Activated CD8-positive, alpha-beta memory T cell treated with anti-CD3 and anti-CD28 coated beads, Interleukin-2, amount 10 ng/mL, durations not matched to agents 7 days and 5 days (primary cell): Measurements from ENCODE around the gene CCDC170. TPM values are rescaled to one million over a fixed set of nuclear protein-coding genes. Genes with fewer than 3 reads are reported as not detected.
"Not testable (repeated sequence)": the region's sequence is repeated elsewhere in the genome, so short reads cannot be mapped to it uniquely, and the experiment has no call there.

Experiments
- ATAC-seq: fragments of 150-1000 bp; cut with Tn5 transposase; one replicate; pipeline ENCODE4 v1.10.0; 2021; ENCODE audit warnings: moderate library complexity
- CTCF ChIA-PET: fragments of 350-600 bp; sonication (Branson Sonifier 250); formaldehyde crosslinking; loops from one replicate; lab custom pipeline; 2021; ENCODE audit warnings: antibody characterized with exemption; lab: Charles Lee
- DNase-seq: peaks from one replicate; pipeline ENCODE4 v3.0.0-alpha.2; 2020
- H3K27ac Mint-ChIP-seq: one replicate; pipeline ENCODE4 v1.8.0; 2021; ENCODE audit warnings: mild to moderate bottlenecking, mixed read lengths
- H3K27me3 Mint-ChIP-seq: one replicate; pipeline ENCODE4 v1.8.0; 2021; ENCODE audit warnings: mixed read lengths
- H3K36me3 Mint-ChIP-seq: one replicate; pipeline ENCODE4 v1.8.0; 2021; ENCODE audit warnings: mild to moderate bottlenecking, mixed read lengths
- H3K4me1 Mint-ChIP-seq: one replicate; pipeline ENCODE4 v1.8.0; 2021; ENCODE audit warnings: mixed read lengths
- H3K4me3 Mint-ChIP-seq: one replicate; pipeline ENCODE4 v1.8.0; 2021; ENCODE audit warnings: mild to moderate bottlenecking, moderate library complexity, mixed read lengths
- H3K9me3 Mint-ChIP-seq: one replicate; pipeline ENCODE4 v1.8.0; 2022; ENCODE audit warnings: low read depth, mixed read lengths
- total RNA-seq, 2 experiments: library from RNA; stranded (reverse); gene quantifications; one replicate each; pipeline ENCODE4 v1.2.3, GENCODE V29; 2021

Gene CCDC170
- total RNA-seq, 2 experiments from 2014 or later, result not detected

DNA sequence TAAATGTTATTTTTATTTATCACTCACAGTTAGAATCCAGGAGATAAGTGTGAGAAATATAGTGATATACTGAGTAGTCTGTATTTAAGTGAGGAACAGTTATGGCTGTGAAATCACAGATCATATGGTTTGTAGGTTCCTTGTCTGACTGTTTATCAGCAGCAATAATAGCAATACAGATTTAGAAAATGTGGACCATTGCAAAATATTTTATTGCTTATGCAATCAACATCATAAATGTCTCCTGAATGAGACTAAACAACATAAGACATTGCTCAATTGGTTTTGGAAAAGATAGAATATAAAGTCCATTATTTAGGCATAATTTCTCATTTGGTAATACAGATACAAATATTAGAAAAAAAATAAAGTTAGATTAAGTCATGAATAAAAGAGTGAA is 43.7 kb downstream of the CCDC170 start:
- Mint-ChIP-seq H3K4me3 (no peak overlapping the region), H3K27ac (no peak overlapping the region), H3K36me3 (no peaks in the 10 kb centered on the region), H3K9me3 (peaks cover 4% of the 10 kb centered on the region), H3K4me1 (no peaks in the 10 kb centered on the region), H3K27me3 (peaks cover 11% of the 10 kb centered on the region)
- CTCF ChIA-PET, result no interaction called here
- DNase-seq (no peak), ATAC-seq (no peak)

DNA sequence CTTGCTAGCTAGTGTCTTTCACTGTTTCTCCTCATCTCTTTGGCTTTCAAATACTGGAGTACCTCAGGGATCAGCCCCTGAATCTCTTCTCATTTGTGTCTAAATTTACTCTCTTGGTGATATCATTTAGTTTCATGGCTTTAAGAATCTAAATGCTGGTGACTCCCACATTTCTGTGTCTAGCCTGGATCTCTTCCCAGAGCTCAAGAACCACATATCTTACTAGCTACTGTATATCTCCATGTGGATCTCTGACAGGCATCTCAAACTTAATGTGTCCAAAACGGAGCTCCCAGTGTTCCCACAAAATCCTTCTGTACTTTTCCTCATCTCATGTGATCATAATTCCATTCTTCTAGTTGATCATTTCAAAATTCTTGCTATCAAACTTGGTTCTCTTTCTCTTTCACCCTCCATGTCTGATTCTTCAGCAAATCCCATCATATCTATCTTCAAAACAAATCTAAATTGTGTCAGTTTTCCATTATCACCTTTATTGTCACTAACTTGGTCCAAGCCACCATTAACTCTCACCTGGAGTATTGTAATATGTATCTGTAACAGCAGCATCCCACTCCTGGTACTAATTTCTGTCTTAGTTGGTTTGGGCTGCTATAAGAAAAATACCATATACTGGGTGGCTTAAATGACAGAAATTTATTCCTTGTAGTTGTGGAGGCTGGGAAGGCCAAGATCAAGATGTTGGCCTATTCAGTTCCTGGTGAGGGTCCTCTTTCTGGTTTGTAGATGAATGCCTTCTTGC is 45.9 kb downstream of the CCDC170 start:
- H3K9me3 Mint-ChIP-seq, result peaks cover 4% of the 10 kb centered on the region
- DNase-seq, result no peak
- CTCF ChIA-PET, result no interaction called here
- H3K4me3 Mint-ChIP-seq, result no peak overlapping the region
- H3K4me1 Mint-ChIP-seq, result no peaks in the 10 kb centered on the region
- peaks cover 8% of the 10 kb centered on the region for H3K27me3 Mint-ChIP-seq
- no peaks in the 10 kb centered on the region for H3K36me3 Mint-ChIP-seq
- ATAC-seq, result no peak
- H3K27ac Mint-ChIP-seq, result no peak overlapping the region

DNA sequence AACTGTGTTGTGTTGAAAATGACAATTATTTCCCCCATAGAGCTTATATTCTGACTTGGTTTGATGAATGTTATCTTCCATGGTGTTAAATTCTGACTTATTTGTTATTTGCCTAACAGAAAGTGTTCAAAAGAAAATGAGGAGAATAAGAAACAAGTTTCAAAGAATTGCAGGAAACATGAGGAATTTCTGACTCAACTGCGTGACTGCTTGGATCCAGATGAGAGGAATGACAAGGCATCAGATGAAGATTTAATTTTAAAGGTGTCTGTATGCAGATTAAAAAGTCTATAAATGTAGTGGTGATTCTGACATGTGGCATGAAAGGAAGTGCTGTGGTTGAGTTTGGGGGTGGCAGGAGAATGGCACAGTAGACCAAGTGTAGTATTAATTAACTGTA is 50.6 kb downstream of the CCDC170 start:
- CTCF ChIA-PET, result no interaction called here
- H3K4me1 Mint-ChIP-seq, result no peaks in the 10 kb centered on the region
- no peaks in the 10 kb centered on the region for H3K27me3 Mint-ChIP-seq
- H3K27ac Mint-ChIP-seq, result no peak overlapping the region
- ATAC-seq (no peak), DNase-seq (no peak)
- H3K36me3 Mint-ChIP-seq, result no peaks in the 10 kb centered on the region
- H3K9me3 Mint-ChIP-seq, result peaks cover 4% of the 10 kb centered on the region
- no peak overlapping the region for H3K4me3 Mint-ChIP-seq

DNA sequence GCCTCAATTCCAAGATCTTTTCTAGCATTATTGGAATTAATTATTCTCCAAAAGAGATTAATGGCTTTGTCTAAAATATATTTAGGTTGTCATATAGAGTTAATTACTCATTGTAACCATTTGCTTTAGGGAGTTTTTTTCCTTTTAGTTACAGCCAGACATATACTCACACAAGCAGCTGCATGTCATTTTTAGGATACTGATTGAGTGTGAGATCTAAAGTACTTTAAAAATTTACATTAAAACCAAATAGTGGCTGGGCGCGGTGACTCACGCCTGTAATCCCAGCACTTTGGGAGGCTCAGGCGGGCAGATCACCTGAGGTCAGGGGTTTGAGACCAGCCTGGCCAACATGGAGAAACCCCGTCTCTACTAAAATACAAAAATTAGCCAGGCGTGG is 51.1 kb downstream of the CCDC170 start:
- H3K27ac Mint-ChIP-seq, H3K9me3 Mint-ChIP-seq, H3K4me1 Mint-ChIP-seq, CTCF ChIA-PET, H3K27me3 Mint-ChIP-seq, DNase-seq, ATAC-seq, H3K4me3 Mint-ChIP-seq, H3K36me3 Mint-ChIP-seq: not testable (repeated sequence)

DNA sequence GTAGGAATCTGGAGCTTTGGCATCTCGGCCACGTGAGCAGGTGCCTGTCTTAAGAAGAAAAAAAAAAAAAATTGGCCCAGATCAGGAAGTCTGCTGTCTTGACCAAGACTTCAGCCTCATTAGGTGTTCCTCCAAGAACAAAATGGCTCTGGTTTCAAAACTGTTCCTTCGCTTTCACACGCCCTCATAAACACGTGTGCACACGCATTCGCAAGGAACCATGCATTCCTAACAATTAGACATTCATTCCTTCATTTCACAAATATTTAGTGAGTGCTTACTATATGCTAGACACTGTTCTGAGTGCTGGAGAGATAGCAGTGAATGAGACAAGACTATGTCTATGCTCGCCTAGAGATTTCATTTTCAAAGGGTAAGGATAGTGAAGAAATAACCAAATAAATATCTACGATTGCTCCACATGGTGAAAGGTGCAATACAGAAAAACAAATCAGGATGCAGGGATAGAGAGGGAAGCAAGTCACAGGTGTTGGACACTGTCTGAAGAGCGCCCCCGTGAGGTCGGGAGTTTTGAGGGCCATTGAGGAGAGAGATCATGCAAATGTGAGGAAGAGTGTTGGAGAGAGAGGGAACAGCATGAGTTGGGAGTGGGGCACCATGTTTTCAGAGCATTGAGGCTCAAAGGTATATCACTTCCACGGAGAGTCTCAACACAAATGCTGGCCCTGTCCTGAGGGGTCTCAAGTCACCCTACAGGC is 53.3 kb downstream of the CCDC170 start:
- H3K9me3 Mint-ChIP-seq, result no peaks in the 10 kb centered on the region
- H3K27ac Mint-ChIP-seq, result no peak overlapping the region
- ATAC-seq (no peak), DNase-seq (no peak)
- CTCF ChIA-PET, result no interaction called here
- H3K27me3 Mint-ChIP-seq, result no peaks in the 10 kb centered on the region
- peaks cover 7% of the 10 kb centered on the region for H3K4me1 Mint-ChIP-seq
- H3K4me3 Mint-ChIP-seq, result no peak overlapping the region
- no peaks in the 10 kb centered on the region for H3K36me3 Mint-ChIP-seq

DNA sequence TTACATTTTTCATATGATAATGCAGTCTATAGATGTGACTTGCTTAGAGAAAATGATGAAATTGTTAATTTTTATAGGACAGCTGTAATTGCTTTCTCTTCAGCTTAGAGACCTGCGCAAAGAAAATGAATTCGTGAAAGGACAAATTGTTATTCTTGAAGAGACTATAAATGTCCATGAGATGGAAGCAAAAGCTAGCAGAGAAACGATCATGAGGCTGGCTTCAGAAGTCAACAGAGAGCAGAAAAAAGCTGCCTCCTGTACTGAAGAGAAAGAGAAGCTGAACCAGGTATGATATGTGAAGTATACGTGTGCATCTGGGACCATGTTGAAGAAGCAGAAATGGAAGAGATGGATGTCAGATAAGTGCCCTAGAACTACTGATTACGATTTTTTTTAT is 54.4 kb downstream of the CCDC170 start:
- CTCF ChIA-PET, result no interaction called here
- Mint-ChIP-seq H3K27me3 (no peaks in the 10 kb centered on the region), H3K4me1 (peaks cover 7% of the 10 kb centered on the region), H3K9me3 (no peaks in the 10 kb centered on the region), H3K27ac (no peak overlapping the region), H3K4me3 (no peak overlapping the region), H3K36me3 (no peaks in the 10 kb centered on the region)
- DNase-seq (no peak), ATAC-seq (no peak)

DNA sequence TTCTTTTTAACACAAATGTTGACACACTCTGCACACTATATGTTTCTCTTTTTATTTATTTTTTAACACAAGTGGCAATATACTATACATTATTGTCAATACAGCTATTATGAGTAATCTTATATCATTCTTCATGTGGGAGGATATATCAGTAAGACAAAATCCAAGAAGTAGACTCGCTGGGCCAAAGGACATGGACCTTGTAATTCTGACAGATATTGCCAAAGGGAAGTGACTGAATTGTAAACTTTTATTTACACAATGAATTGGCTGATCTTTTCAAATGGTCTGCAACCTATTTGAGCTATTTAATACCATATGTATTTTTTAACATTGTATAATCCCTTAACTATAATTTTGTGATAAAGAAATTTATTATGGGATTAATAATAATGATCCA is 56.0 kb downstream of the CCDC170 start:
- CTCF ChIA-PET, result no interaction called here
- Mint-ChIP-seq H3K27me3 (no peaks in the 10 kb centered on the region), H3K9me3 (no peaks in the 10 kb centered on the region), H3K36me3 (no peaks in the 10 kb centered on the region), H3K4me1 (peaks cover 7% of the 10 kb centered on the region), H3K4me3 (no peak overlapping the region), H3K27ac (no peak overlapping the region)
- DNase-seq (no peak), ATAC-seq (no peak)

DNA sequence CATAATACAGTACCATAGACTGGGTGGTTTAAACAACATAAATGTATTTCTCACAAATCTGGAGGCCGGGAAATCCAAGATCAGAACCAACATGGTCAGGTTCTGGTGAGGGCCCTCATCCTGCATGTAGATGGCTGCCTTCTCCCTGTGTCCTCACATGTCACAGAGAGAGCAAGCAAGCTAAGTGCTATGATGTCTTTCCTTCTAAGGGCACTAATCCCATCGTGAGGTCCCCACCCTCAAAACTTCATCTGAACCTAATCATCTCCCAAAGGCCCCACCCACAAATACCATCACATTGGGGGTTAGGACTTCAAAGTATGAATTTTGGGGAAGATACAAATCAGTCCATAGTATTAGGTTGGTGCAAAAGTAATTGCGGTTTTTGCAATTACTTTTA is 56.8 kb downstream of the CCDC170 start:
- DNase-seq (no peak), ATAC-seq (no peak)
- Mint-ChIP-seq H3K9me3 (no peaks in the 10 kb centered on the region), H3K27ac (no peak overlapping the region), H3K27me3 (no peaks in the 10 kb centered on the region), H3K36me3 (no peaks in the 10 kb centered on the region), H3K4me1 (peaks cover 7% of the 10 kb centered on the region), H3K4me3 (no peak overlapping the region)
- CTCF ChIA-PET, result no interaction called here

DNA sequence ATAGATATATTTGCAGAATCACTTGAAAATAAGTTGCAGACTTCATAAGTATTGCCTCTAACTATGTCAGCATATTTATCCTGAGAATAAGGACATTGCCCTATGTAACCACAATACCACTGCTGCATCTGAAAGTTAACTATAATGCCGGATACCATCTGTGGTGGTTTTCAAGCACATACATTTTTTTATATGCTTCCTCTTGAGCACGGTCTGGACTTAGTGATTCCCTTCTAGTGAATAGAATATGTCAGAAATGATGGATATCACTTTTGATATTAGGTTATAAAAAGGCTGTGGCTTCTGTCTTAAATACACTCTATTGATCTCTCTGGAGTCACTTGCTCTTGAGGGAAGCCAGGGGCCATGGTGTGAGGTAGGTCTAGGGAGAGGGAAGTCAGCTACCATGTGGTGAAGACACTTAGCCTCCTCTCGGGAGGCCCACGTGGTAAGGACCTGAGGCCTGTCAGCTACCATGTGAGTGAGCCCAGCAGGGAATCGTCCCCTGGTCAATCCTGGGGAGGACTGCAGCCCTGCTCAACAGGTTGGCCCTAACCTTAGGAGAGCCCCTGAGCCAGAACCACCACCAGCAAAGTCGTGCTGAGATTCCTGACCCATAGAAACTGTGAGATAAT is 57.5 kb downstream of the CCDC170 start:
- Mint-ChIP-seq H3K27me3 (no peaks in the 10 kb centered on the region), H3K27ac (no peak overlapping the region), H3K9me3 (no peaks in the 10 kb centered on the region), H3K4me3 (no peak overlapping the region), H3K36me3 (no peaks in the 10 kb centered on the region), H3K4me1 (peaks cover 7% of the 10 kb centered on the region)
- ATAC-seq (no peak), DNase-seq (no peak)
- CTCF ChIA-PET, result no interaction called here

DNA sequence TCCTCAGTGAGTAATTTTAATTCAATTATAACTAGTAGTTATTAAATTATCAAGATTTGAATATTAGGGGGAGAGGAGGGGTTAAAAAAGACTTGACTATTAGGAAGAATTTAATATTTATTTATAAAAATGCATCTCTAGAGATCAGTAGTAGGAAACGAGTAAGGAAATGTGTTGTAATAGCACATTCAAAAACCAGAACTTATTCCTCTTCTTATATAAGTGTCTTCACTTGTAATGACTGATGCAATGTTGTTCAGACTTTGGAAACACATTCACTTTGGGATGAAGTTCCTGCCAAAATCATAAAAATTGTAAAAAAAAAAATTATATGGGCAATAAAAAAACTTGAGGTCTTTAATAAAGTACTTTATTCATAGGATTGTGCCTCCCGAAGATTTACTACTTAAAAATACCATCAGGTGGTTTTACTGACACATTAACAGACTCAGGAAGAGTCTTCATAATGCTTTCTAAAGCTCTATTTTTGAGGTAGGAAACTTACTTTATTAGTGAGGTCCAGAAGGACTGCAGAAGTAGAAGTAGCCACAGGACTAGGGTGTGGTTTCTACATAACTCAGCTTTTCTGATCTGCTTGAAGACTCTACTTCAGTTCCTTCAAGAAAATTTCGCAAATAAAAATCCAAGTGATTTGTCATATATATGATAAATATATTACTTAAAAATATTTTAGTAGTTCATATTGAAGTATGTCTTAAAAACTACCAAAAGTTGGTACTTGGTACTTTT is 59.8 kb downstream of the CCDC170 start:
- Mint-ChIP-seq H3K36me3 (no peaks in the 10 kb centered on the region), H3K27me3 (no peaks in the 10 kb centered on the region), H3K4me1 (peaks cover 7% of the 10 kb centered on the region), H3K9me3 (no peaks in the 10 kb centered on the region), H3K4me3 (no peak overlapping the region), H3K27ac (no peak overlapping the region)
- CTCF ChIA-PET, result no interaction called here
- no peak for ATAC-seq
- no peak for DNase-seq

DNA sequence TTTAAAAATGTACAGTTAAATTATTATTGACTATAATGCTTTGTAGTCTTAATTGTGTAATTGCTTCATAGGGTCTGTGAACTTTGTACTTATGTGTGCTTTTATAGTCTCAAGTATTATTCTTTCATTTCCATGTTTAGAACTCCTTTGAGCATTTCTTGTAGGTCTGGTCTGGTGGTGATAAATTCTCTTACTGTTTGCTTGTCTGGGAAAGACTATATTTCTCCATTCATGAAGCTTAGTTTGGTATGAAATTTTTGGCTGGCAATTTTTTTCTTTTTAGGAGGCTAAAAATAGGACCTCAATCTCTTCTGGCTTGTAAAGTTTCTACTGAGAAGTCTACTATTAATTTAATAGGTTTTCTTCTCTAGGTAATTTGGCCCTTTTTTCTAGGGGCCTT is 67.4 kb downstream of the CCDC170 start:
- CTCF ChIA-PET, result no interaction called here
- no peak for ATAC-seq
- peaks cover 12% of the 10 kb centered on the region for H3K27me3 Mint-ChIP-seq

DNA sequence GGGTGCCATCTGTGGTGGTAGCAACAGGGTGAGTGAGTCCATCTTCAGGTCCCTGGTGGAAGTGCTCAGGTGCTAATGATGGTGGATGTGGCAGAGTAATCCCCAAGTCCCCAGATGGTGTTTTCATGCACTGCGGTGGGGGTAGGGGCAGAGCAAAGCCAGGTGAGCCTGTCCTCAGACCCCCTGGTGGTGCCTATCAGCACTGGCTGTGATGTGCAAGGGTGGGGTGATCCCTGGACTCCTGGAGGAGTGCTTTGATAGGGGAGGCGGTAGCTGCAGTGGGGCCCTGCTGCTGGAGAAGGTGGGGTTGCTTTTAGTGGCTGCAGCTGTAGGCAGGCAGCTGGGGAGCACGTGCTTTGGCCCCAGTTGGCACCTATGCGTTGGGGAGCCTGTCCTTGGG is 70.8 kb downstream of the CCDC170 start:
- Mint-ChIP-seq H3K36me3 (peaks cover 2% of the 10 kb centered on the region), H3K4me1 (no peaks in the 10 kb centered on the region), H3K27me3 (peaks cover 16% of the 10 kb centered on the region), H3K9me3 (peaks cover 10% of the 10 kb centered on the region), H3K4me3 (no peak overlapping the region), H3K27ac (no peak overlapping the region)
- ATAC-seq, result no peak
- no peak for DNase-seq
- CTCF ChIA-PET, result no interaction called here

More for the DNA sequence above, 67.4 kb downstream of the CCDC170 start:
- Mint-ChIP-seq H3K9me3 (peaks cover 13% of the 10 kb centered on the region), H3K36me3 (peaks cover 2% of the 10 kb centered on the region), H3K4me1 (no peaks in the 10 kb centered on the region), H3K4me3 (no peak overlapping the region), H3K27ac (no peak overlapping the region)
- DNase-seq, result no peak

DNA sequence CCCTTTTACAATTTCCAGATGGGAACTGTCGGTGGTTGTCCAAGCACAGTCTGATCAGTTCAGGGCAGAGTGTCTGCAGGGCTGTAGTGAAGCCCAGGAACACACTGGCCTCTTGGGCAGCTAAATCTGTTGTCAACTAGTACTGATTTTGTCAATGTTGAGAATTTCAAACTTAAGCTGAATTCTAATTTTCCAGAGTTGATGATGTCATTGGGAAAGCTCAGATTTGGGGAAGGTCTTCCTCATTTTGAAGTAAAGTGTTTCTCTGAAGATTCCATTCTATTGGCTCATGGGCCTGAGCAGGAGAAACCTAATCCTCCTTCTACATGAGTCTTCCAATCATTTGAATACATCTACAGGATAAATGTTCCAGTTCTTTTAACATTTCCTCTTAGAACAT is 72.1 kb downstream of the CCDC170 start:
- Mint-ChIP-seq H3K4me3 (no peak overlapping the region), H3K9me3 (peaks cover 8% of the 10 kb centered on the region), H3K4me1 (no peaks in the 10 kb centered on the region), H3K27me3 (peaks cover 20% of the 10 kb centered on the region), H3K36me3 (peaks cover 2% of the 10 kb centered on the region), H3K27ac (no peak overlapping the region)
- ATAC-seq (no peak), DNase-seq (no peak)
- CTCF ChIA-PET, result no interaction called here
